K562 (cell line): ENCODE measurements around the gene WDR86. TPM values are rescaled to one million over a fixed set of nuclear protein-coding genes. Genes with fewer than 3 reads are reported as not detected.

Experiments used
- C11orf30 ChIP-seq: fragments of 450-650 bp; IDR thresholded peaks from 2 replicates; pipeline ENCODE4 v1.6.1; 2016; ENCODE audit warnings: low read depth, mild to moderate bottlenecking
- CCNT2 ChIP-seq: IDR thresholded peaks from 2 replicates; pipeline ENCODE4 v1.6.1; 2011; ENCODE audit warnings: borderline replicate concordance, low read depth, mild to moderate bottlenecking, moderate library complexity, mixed read lengths, low read length; ENCODE audit not compliant: insufficient read length; ENCODE audit errors: extremely low read depth
- DMBX1 ChIP-seq: fragments of 250-450 bp; sonication (Bioruptor Pico); IDR thresholded peaks from 2 replicates; pipeline ENCODE4 v1.8.0; 2022; ENCODE audit warnings: inconsistent platforms, mild to moderate bottlenecking, moderate library complexity, borderline replicate concordance
- ELF4 ChIP-seq: fragments of 450-650 bp; formaldehyde crosslinking; IDR thresholded peaks from 2 replicates; pipeline ENCODE4 v1.4.0; 2022; ENCODE audit warnings: missing genetic modification characterization
- EWSR1 ChIP-seq: fragments of 450-650 bp; IDR thresholded peaks from 2 replicates; pipeline ENCODE4 v1.6.1; 2018; ENCODE audit warnings: borderline replicate concordance, mild to moderate bottlenecking, low read depth, moderate library complexity; ENCODE audit not compliant: partially characterized antibody
- FOSL1 ChIP-seq: fragments of 200-800 bp; sonication (Bioruptor generic); conservative IDR thresholded peaks from 2 replicates; pipeline ENCODE4 v1.6.1; 2016; ENCODE audit warnings: missing genetic modification characterization, missing compliant biosample characterization
- FOXJ3 ChIP-seq: sonication (generic); formaldehyde crosslinking; IDR thresholded peaks from 2 replicates; pipeline ENCODE4 v1.4.0; 2020; ENCODE audit warnings: mild to moderate bottlenecking, missing genetic modification reagents
- FUS ChIP-seq: fragments of 200-400 bp; formaldehyde crosslinking; optimal IDR thresholded peaks from 2 replicates; pipeline ENCODE3; 2017; ENCODE audit warnings: low read depth, low read length
- HDAC3 ChIP-seq: fragments of 450-650 bp; IDR thresholded peaks from 2 replicates; pipeline ENCODE4 v1.6.1; 2018; ENCODE audit warnings: borderline replicate concordance, mild to moderate bottlenecking, moderate library complexity; ENCODE audit not compliant: partially characterized antibody
- MITF ChIP-seq: IDR thresholded peaks from 2 replicates; pipeline ENCODE4 v1.6.1; 2014; ENCODE audit warnings: antibody characterized with exemption
- NEUROD1 ChIP-seq: fragments of 150-350 bp; IDR thresholded peaks from 2 replicates; pipeline ENCODE4 v1.6.1; 2014; ENCODE audit warnings: borderline replicate concordance, low read length, low read depth; ENCODE audit not compliant: partially characterized antibody
- NFIC ChIP-seq: fragments of 450-650 bp; IDR thresholded peaks from 2 replicates; pipeline ENCODE4 v1.6.1; 2017; ENCODE audit warnings: mild to moderate bottlenecking, inconsistent platforms
- NFXL1 ChIP-seq: fragments of 450-650 bp; formaldehyde crosslinking; IDR thresholded peaks from 2 replicates; pipeline ENCODE4 v1.4.0; 2021; ENCODE audit warnings: mild to moderate bottlenecking
- NR3C1 ChIP-seq: sonication (generic); formaldehyde crosslinking; IDR thresholded peaks from 2 replicates; pipeline ENCODE4 v1.8.1; 2022; ENCODE audit warnings: missing genetic modification reagents
- NUFIP1 ChIP-seq: fragments of 450-650 bp; IDR thresholded peaks from 2 replicates; pipeline ENCODE4 v1.6.1; 2018; ENCODE audit not compliant: partially characterized antibody
- RBM15 ChIP-seq: fragments of 200-400 bp; formaldehyde crosslinking; IDR thresholded peaks from 2 replicates; pipeline ENCODE4 v1.6.1; 2018; ENCODE audit warnings: mild to moderate bottlenecking, low read length, moderate library complexity; ENCODE audit not compliant: insufficient read depth
- SMARCB1 ChIP-seq: IDR thresholded peaks from 2 replicates; pipeline ENCODE4 v1.6.1; 2011; ENCODE audit warnings: improper control_type of control experiment, low read depth; ENCODE audit not compliant: insufficient read length
- SP2 ChIP-seq: IDR thresholded peaks from 2 replicates; pipeline ENCODE4 v1.6.1; 2011; ENCODE audit warnings: mild to moderate bottlenecking, low read depth, low read length, moderate library complexity; ENCODE audit not compliant: poor library complexity, severe bottlenecking; ENCODE audit errors: extremely low read depth
- TFAM ChIP-seq: fragments of 250-450 bp; sonication (Bioruptor Pico); conservative IDR thresholded peaks from 2 replicates; pipeline ENCODE4 v1.5.0; 2021; ENCODE audit warnings: mild to moderate bottlenecking, moderate library complexity
- TFAP4 ChIP-seq: sonication (generic); formaldehyde crosslinking; IDR thresholded peaks from 2 replicates; pipeline ENCODE4 v1.8.0; 2022; ENCODE audit warnings: missing genetic modification reagents, mild to moderate bottlenecking, moderate library complexity, borderline replicate concordance
- TOE1 ChIP-seq, 2 experiments: fragments of 450-650 bp in 1 of 2; sonication (generic) in 1 of 2; formaldehyde crosslinking in 1 of 2; IDR thresholded peaks; 2 replicates each; pipeline versions ENCODE4 v1.7.1 to v1.8.0; 2016 to 2022; ENCODE audit warnings: borderline replicate concordance in 2 of 2, mild to moderate bottlenecking in 2 of 2, antibody characterized with exemption in 1 of 2, inconsistent platforms in 1 of 2, low read depth in 1 of 2, missing genetic modification reagents in 1 of 2, moderate library complexity in 1 of 2
- U2AF1 ChIP-seq: fragments of 200-400 bp; formaldehyde crosslinking; optimal IDR thresholded peaks from 2 replicates; pipeline ENCODE3; 2017; ENCODE audit warnings: mild to moderate bottlenecking, low read depth, low read length, moderate library complexity
- ZNF146 ChIP-seq: IDR thresholded peaks from one replicate; pipeline ENCODE4 v1.6.1; 2018; ENCODE audit warnings: missing compliant biosample characterization; ENCODE audit not compliant: unreplicated experiment
- ZNF175 ChIP-seq: fragments of 200-800 bp; sonication (Bioruptor generic); IDR thresholded peaks from 2 replicates; pipeline ENCODE4 v1.6.1; 2016; ENCODE audit warnings: low read depth, mild to moderate bottlenecking, missing genetic modification characterization, missing compliant biosample characterization
- ZNF23 ChIP-seq: fragments of 250-450 bp; sonication (Bioruptor Pico); IDR thresholded peaks from 2 replicates; pipeline ENCODE4 v1.4.0; 2020; ENCODE audit warnings: mild to moderate bottlenecking
- ZNF778 ChIP-seq: fragments of 450-650 bp; formaldehyde crosslinking; IDR thresholded peaks from 2 replicates; pipeline ENCODE4 v1.4.0; 2020; ENCODE audit warnings: mild to moderate bottlenecking, moderate library complexity
- ZSCAN29 ChIP-seq: fragments of 450-650 bp; IDR thresholded peaks from 2 replicates; pipeline ENCODE4 v1.6.1; 2017
- polyA plus RNA-seq, 8 experiments: library from polyadenylated mRNA; depleted of rRNA in 4 of 8; stranded (reverse) in 5 of 8; unstranded in 3 of 8; fragments of >200 nt; fragmentation: Nextera tagmentation in 2 of 8; fragmentation: Illumina TruSeq in 1 of 8; extraction: Ambion mirVana in 2 of 8; extraction: Trizol in 1 of 8; gene quantifications; 2 replicates each; pipeline versions ENCODE4 v1.2.1 to v1.2.3, GENCODE V29; 2011 to 2014; ENCODE audit warnings: inconsistent platforms in 1 of 8, missing spikeins in 1 of 8
- total RNA-seq, 7 experiments: library from RNA; depleted of rRNA in 6 of 7; stranded (reverse); fragments of >200 nt in 6 of 7; fragmentation: Illumina TruSeq in 2 of 7; extraction: Trizol in 2 of 7; gene quantifications; 2 replicates each; pipeline versions ENCODE4 v1.2.1 to v1.2.3, GENCODE V29; 2011 to 2021; ENCODE audit warnings: low replicate concordance in 1 of 7

Gene WDR86
- total and polyA plus RNA-seq, 9 of the 15 experiments (the other 6 are each of a cell fraction or from before 2014, with no cell fraction given) = 0.24 TPM; not detected in 8

- TF ChIP-seq EWSR1 (no peak), ZSCAN29 (no peak), ZNF146 (CRISPR knock-in tag) (no peak), FOXJ3 (CRISPR knock-in tag) (no peak), ZNF778 (no peak), DMBX1 (CRISPR knock-in tag) (no peak), NR3C1 (no peak), NEUROD1 (no peak), C11orf30 (no peak), FUS (peak; percentile 81), U2AF1 (peak; percentile 11), CCNT2 (no peak), TFAM (CRISPR knock-in tag) (no peak), TOE1 (IDR thresholded peaks at IDR 0.05; ENCODE audit: borderline replicate concordance) (no peak), TOE1 (CRISPR knock-in tag; IDR thresholded peaks at IDR 0.05; ENCODE audit: borderline replicate concordance, low read depth) (no peak), ZNF175 (CRISPR knock-in tag) (no peak), ZNF23 (CRISPR knock-in tag) (no peak), FOSL1 (tag) (no peak), NFIC (0 out of 2 replicates have a peak, but pooled peaks have one; percentile 37), TFAP4 (CRISPR knock-in tag) (peak; percentile 57; the same call in 1 of the 2 replicates), NUFIP1 (no peak), NFXL1 (no peak), HDAC3 (no peak), SMARCB1 (no peak), ELF4 (no peak), MITF (no peak), RBM15 (no peak), SP2 (no peak)
These were observed 38.7 kb upstream of the WDR86 start (continued) for GRCh38 chr7:151448261-151449252.
